Fibroblast of lung (primary cell): ENCODE measurements around the gene SMAD5. TPM values are rescaled to one million over a fixed set of nuclear protein-coding genes. Genes with fewer than 3 reads are reported as not detected.

Experiments used
- DNase-seq, 2 donors: peaks; one replicate each; pipeline versions ENCODE4 v3.0.0 to v3.0.0-alpha.2; 2010; ENCODE audit warnings: low read depth in 2 of 2
- H2AFZ ChIP-seq: 2 replicates; pipeline ENCODE4 v1.5.1; 2012; ENCODE audit warnings: low read length, control low read depth, inconsistent platforms
- H3K27ac ChIP-seq: 2 replicates; pipeline ENCODE4 v1.5.1; 2011; ENCODE audit warnings: low read length, control low read depth; ENCODE audit not compliant: insufficient read depth
- H3K27me3 ChIP-seq: 2 replicates; pipeline ENCODE4 v1.5.1; 2011; ENCODE audit warnings: mild to moderate bottlenecking, low read length; ENCODE audit not compliant: control insufficient read depth, insufficient read depth
- H3K36me3 ChIP-seq: 2 replicates; pipeline ENCODE4 v1.5.1; 2011; ENCODE audit warnings: low read length; ENCODE audit not compliant: control insufficient read depth, insufficient read depth
- H3K4me1 ChIP-seq: 2 replicates; pipeline ENCODE4 v1.5.1; 2011; ENCODE audit warnings: low read length; ENCODE audit not compliant: control insufficient read depth, insufficient read depth; ENCODE audit errors: extremely low read depth
- H3K4me2 ChIP-seq: 2 replicates; pipeline ENCODE4 v1.5.1; 2011; ENCODE audit warnings: low read length, control low read depth; ENCODE audit not compliant: insufficient read depth; ENCODE audit errors: extremely low read depth
- H3K4me3 ChIP-seq, 4 experiments: fragments of 200-600 bp in 1 of 4; sonication (generic) in 1 of 4; replicated peaks in 1 of 4; 2 replicates each; pipeline ENCODE4 v1.5.1; 2011 to 2016; ENCODE audit warnings: low read length in 4 of 4, low read depth in 3 of 4, mild to moderate bottlenecking in 3 of 4, control low read depth in 2 of 4, inconsistent platforms in 1 of 4, mixed read lengths in 1 of 4; ENCODE audit not compliant: insufficient read depth in 1 of 4; ENCODE audit errors: control extremely low read depth in 1 of 4
- H3K79me2 ChIP-seq: 2 replicates; pipeline ENCODE4 v1.5.1; 2012; ENCODE audit warnings: mild to moderate bottlenecking, low read length, inconsistent platforms; ENCODE audit not compliant: control insufficient read depth, insufficient read depth
- H3K9ac ChIP-seq: 2 replicates; pipeline ENCODE4 v1.5.1; 2011; ENCODE audit warnings: mild to moderate bottlenecking, low read length, control low read depth; ENCODE audit not compliant: insufficient read depth
- H3K9me3 ChIP-seq: 2 replicates; pipeline ENCODE4 v1.5.1; 2012; ENCODE audit warnings: low read depth, low read length; ENCODE audit not compliant: control insufficient read depth, insufficient read depth
- H4K20me1 ChIP-seq: 2 replicates; pipeline ENCODE4 v1.5.1; 2011; ENCODE audit warnings: low read length; ENCODE audit not compliant: control insufficient read depth, insufficient read depth; ENCODE audit errors: extremely low read depth
- CTCF ChIP-seq, 2 donors: IDR thresholded peaks in 1 of 2; conservative IDR thresholded peaks in 1 of 2; 1 replicate in 1 of 2; 2 replicates in 1 of 2; pipeline ENCODE4 v1.5.1; 2011 to 2012; ENCODE audit warnings: low read length in 2 of 2, control low read depth in 1 of 2, inconsistent platforms in 1 of 2, low read depth in 1 of 2, mild to moderate bottlenecking in 1 of 2
- EZH2 ChIP-seq: IDR thresholded peaks from 2 replicates; pipeline ENCODE4 v1.5.1; 2012; ENCODE audit warnings: low read length, control low read depth, mild to moderate bottlenecking; ENCODE audit errors: missing control alignments
- polyA plus RNA-seq, 2 donors: library from polyadenylated mRNA; depleted of rRNA in 1 of 2; stranded (reverse) in 1 of 2; unstranded in 1 of 2; fragments of >200 nt; gene quantifications; 2 replicates each; pipeline ENCODE4 v1.2.1, GENCODE V29; 2011 to 2012; ENCODE audit warnings: missing spikeins in 1 of 2
- total RNA-seq: library from RNA; depleted of rRNA; stranded (reverse); fragments of >200 nt; gene quantifications from 2 replicates; pipeline ENCODE4 v1.2.1, GENCODE V29; 2014

Gene SMAD5
- total and polyA plus RNA-seq, 2 donors (not counting 1 experiment from before 2014, with no cell fraction given) = 44.3 to 128 TPM

DNA sequence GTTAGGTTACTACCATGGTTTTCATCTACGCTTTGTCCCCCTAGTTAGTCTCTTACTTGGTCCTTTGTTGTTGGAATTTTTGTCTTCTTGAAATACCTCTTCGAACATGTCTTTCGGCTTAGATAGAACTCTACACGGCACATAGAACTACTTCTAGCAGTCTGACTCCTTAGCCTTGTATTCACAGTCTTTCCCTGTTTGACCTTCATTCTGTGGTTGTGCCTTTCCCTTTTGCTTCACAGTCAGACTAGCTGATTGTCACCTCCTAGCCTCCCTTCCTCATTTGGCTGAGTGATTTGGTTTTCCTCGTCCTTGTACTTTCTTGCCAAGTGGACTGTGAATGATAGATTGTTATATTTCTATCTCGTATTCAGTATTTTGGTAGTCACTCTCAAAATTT lies 10.7 kb downstream of the SMAD5 start:
- Histone ChIP-seq H3K9ac (no peak overlapping the region), H3K9me3 (no peaks in the 10 kb centered on the region), H3K4me3 (no peak overlapping the region), H3K36me3 (no peaks in the 10 kb centered on the region), H3K27ac (no peak overlapping the region), H3K79me2 (peaks cover 94% of the 10 kb centered on the region), H4K20me1 (peaks cover 3% of the 10 kb centered on the region), H2AFZ (no peak overlapping the region), H3K27me3 (no peaks in the 10 kb centered on the region), H3K4me2 (no peak overlapping the region), H3K4me1 (no peaks in the 10 kb centered on the region)
- TF ChIP-seq CTCF (conservative IDR thresholded peaks at IDR 0.05 in 1 of 2, IDR thresholded peaks at IDR 0.05 in 1 of 2; ENCODE audit: low read depth in 1 of 2, low read length in 2 of 2) (no peak), EZH2 (no peak)
- DNase-seq = no peak

- H3K79me2 ChIP-seq = peaks cover 93% of the 10 kb centered on the region
- no peak overlapping the region for H3K9ac ChIP-seq
- TF ChIP-seq CTCF (conservative IDR thresholded peaks at IDR 0.05 in 1 of 2, IDR thresholded peaks at IDR 0.05 in 1 of 2; ENCODE audit: low read depth in 1 of 2, low read length in 2 of 2) = no peak
- no peak for TF ChIP-seq EZH2
- H4K20me1 ChIP-seq = peaks cover 3% of the 10 kb centered on the region
- no peaks in the 10 kb centered on the region for H3K4me1 ChIP-seq
- H3K27me3 ChIP-seq = no peaks in the 10 kb centered on the region
- no peak overlapping the region for H3K4me2 ChIP-seq
- DNase-seq = no peak
- no peak overlapping the region for H3K27ac ChIP-seq
- H3K36me3 ChIP-seq = no peaks in the 10 kb centered on the region
- H3K4me3 ChIP-seq = no peak overlapping the region
- no peak overlapping the region for H2AFZ ChIP-seq
- no peaks in the 10 kb centered on the region for H3K9me3 ChIP-seq
Measured at GRCh38 chr5:136143763-136144162, 11.1 kb downstream of the SMAD5 start.

GRCh38 chr5:136145030-136145429 lies 12.4 kb downstream of the SMAD5 start:
- no peak for TF ChIP-seq CTCF (conservative IDR thresholded peaks at IDR 0.05 in 1 of 2, IDR thresholded peaks at IDR 0.05 in 1 of 2; ENCODE audit: low read depth in 1 of 2, low read length in 2 of 2)
- no peak for TF ChIP-seq EZH2
- Histone ChIP-seq H3K79me2 (peaks cover 91% of the 10 kb centered on the region), H3K36me3 (no peaks in the 10 kb centered on the region), H3K4me3 (no peak overlapping the region), H3K9ac (no peak overlapping the region), H3K27ac (no peak overlapping the region), H3K4me2 (no peak overlapping the region), H3K9me3 (no peaks in the 10 kb centered on the region), H4K20me1 (peaks cover 3% of the 10 kb centered on the region), H2AFZ (no peak overlapping the region), H3K4me1 (no peaks in the 10 kb centered on the region), H3K27me3 (no peaks in the 10 kb centered on the region)
- DNase-seq = no peak
